Hematopoietic multipotent progenitor cell treated with erythropoietin and hydrocortisone succinate and interleukin-3 and kit ligand, for 8 days (in vitro differentiated cells): ENCODE results near the gene DCTN2.
A peak's percentile ranks its signal among the peaks of the same experiment; 100 is the strongest.

Source experiments
- DNase-seq: peaks from one replicate; pipeline ENCODE4 v3.0.0-alpha.2; 2015

Gene DCTN2

DNA sequence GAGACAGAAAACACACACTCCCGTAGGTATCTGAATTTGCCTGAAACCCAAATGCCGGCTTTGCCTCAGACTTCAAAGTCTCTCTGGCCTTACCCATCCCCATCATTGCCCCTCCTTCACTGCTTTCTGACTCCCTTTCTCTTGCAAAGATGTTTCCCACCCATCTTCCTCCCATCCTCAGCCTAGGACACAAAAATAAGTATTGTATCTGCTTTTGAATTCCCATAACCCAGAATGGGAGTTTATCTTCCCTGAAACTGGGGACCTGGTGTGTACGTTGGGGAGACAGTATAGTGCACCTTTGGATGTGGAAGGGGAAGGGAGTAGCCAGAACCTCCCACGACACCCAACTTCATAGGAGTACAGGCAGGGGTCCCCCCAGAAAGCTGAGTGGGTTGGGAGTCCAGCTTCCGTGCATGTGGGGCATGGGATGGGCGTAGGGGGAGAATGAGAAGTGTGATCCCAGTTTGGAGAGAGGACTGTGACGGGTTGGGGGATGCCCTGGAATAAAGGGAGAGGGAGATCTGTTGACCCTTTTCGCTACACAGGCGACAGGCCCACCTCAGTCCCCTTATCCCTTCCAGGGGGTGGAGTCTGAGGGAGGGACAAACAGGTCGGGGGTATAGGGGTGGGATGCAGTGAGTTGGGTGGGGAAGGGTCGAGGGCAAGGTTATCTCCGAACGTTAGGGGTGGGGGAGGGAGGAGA, 2.4 kb upstream of the DCTN2 start:
- no peak for DNase-seq

DNA sequence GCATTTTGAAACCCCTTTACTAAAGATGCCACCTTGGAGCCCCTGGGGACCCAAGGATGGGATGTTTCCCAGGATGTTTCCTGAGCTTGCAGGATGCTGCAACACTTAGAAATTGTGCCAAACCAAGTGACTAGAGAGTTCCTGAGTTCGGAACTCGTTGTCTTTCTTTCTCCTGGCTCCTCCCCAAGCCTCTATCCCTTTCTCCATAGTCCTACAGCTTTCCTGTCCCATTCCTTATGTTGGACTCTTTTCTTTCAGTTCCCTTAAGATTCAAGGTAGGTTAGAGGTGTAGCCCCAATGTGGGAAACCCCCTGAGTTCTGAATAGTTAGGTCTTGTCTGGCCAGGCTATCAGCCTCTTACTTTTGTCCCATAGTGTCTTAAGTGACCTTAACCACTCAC, 1.5 kb upstream of the DCTN2 start:
- no peak for DNase-seq

DNA sequence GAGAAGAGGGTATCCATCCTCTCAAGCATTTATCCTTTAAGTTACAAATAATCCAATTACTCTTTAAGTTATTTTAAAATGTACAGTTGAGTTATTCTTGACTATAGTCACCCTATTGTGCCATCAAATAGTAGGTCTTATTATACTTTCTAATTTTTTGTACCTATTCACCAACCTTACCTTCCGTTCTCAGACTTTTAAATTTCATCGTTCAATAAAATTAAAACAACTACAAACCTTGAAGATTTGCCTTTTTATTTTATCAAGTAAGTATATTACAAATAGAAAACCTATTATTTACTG, 972 bp upstream of the DCTN2 start:
- DNase-seq = no peak

DNA sequence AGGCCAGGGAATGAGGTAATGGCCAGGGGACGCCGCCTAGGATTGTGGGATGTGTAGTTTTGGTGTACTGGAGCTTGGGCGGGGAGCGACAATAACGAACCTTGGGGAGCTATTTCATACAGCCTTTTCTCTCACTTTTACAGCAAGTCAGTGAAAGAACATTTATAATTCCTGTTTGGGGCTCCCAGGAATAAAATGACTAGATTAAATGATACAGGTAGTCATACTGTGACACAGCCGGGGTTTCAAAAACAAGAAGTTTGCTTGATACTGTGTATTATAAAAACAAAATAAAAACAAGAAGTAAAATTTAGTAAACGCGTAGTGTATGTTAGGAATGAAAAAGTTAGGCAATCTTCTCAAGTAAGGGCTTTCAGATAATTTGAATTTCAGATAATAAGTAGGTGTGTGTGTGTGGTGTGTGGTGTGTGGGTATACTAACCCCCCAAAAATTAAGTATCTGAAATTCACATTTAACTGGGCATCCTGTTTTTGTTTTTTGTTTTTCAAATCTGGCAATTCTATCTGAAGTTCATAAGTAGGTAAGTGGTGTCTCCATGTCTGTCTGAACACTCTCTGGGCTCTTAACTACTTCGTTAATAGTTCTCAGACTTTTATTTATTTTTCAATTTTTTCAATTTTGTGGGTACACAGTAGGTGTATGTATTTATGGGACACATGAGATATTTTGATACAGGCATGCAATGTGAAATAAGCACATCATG, 458 bp upstream of the DCTN2 start:
- DNase-seq = no peak

DNA sequence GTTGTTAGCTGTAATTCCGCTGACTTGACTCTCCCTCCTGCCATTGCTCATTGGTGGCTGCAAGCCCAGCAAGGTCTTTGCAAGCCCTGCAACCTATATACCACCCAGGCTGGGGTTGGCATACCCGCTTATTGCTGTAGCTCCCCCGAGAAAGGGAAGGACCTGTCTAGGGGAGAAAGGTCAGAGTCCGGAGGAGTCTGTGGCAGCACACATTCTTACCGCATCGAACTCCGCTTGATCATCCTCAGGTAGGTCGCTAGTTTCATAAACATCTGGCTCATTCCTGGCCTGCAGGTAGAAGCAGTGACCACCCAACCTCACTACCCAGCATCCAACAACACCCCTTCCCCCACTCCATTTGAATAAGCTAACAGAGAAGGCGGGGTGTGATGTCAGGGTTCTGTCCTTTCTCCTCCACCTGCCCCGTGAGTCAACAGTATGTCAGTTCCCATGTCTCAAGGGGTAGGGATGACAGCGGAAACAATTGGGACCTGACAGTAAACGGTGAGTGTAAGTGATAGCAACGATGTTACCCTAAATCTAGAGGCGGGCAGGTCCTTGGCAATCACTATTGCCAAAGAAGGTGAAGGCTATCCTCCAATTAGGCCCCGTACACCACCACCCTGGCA, 1.1 kb downstream of the DCTN2 start:
- no peak for DNase-seq

DNA sequence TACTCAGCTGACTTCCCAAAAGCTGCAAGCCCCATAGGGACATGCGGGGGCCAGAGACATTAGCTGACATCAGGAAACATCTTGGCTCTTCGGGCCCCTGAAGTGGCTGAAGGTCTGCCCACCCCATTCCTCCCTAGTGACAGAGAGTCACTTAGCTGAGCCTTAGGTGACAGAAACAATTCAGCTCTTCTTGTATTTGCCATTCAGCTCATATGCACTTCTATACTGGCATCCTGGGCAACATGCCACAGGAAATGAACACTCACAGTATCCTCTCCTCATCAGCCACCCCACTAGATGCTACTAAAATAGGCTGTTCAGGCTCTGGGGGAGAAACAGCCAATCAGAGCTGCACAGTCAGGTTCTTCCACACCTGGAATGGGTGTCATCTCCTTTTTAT, 3.4 kb downstream of the DCTN2 start:
- DNase-seq = no peak

DNA sequence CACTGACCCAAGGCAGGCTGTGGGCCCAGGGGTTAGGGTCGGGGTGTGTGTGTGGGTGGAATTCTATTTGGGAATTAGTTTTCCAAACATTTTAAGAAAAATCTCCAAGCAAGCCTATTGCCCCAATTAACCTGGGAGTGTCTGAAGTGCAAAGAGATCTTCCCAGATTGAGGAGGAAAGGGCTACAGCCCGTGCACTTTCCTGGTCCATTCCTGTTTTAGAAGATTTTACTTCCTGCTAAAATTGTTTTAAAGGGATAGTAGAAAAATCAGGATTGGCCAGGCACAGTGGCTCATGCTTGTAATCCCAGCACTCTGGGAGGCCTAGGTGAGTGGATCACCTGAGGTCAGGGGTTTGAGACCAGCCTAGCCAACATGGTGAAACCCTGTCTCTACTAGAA, 5.3 kb downstream of the DCTN2 start:
- no peak for DNase-seq

DNA sequence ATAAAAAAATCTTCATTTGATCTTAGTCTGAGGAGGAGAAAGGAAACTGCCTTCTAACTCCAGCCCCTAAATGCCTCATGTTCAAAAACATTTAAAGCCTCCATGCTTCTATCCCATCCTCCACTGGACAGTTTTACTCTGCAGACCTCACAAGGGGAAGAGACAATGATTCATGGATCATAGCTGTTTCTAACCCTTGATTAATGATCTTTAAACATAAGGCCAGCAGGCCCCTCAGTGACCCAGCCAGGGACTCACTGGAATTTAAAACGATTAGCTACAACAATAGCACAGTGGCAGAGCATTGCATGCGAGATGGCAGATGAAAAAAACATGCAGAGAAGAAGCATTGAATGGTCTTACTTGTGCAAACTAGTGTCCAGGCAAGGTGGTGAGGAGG, 6.0 kb downstream of the DCTN2 start:
- DNase-seq = no peak

DNA sequence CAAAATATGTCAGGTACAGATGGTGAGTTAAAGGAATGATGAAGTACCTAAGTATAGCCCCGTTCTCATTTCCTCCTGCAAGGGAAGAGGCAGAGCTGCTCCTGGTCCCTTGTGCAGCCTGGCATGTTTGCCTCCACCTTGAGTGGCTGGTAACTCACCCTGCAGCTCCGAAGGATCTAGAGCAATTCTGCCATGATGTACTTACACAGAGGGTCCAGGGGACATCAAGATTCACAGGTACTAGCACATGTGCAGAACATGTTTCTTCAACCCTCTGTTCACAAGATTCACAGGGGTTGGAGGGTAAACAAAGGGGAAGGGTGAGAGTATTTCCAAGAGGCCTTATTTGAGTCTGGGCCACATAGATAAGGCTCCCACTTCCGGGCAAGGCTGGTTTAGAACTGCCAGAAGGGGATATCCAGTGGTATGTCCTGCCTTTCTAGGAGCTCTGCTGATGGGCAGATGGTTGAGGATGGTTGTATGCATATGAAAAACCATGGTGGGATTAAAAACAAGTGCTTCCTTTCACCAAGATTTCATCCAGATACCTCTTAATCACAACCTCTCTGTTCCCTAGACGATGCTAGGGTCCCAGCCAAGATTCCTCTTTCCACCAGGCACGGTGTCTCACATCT, 7.7 kb downstream of the DCTN2 start:
- DNase-seq = peak; percentile 96

DNA sequence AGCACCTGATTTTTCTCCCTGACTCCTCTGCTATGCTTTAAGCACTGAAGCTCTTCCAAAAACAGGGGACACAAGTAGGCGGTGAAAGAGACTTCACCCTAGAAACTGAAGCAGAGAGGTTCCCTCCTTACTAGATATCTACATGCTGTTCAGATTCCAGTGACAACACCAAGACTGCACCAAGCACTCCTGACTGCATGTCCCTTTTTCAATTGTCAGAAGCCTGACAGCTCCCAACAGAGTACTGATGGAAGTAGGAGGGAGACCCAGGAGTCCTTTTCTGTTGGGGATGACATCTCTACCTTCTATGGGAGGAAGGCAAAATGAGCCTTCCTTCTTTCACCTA, 10.4 kb downstream of the DCTN2 start:
- no peak for DNase-seq

DNA sequence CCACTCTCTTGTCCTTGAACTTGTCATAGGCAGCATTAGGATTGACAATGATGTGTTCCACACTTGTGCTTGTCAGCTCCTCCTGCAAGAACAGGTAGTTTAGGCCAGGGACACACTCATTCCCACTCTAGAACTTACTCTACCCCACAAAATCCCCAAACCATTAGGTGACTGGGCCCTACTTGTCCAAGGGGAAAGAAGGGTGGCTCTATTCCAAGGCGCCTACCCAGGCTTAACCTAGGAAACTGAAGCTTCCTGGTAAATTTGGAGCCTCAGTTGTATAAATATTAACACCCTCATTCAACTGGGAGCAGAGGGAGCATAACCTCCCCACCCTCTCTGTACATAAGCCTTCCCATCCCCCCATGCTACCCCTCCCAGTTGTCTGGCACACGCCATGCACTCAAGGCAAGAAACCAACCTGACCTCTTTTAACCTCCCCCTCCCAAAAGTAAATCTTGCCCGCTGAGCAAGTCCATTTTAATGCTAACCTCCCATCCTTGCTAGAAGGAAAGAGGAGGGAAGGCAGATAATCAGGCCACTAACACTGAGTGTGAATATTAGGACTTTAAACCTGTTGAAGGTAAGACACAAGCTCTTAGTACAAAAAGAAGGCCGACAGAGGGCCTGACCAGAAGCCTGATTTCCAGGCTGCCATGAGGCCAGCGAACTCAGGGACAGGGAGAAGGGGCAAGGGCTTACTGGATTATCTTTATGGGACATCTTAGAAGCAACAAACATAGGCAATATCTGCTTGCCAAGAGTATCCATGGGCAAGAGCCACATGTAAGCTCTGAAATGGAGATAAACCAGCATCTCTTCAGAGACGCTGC, 11.0 kb downstream of the DCTN2 start:
- no peak for DNase-seq

DNA sequence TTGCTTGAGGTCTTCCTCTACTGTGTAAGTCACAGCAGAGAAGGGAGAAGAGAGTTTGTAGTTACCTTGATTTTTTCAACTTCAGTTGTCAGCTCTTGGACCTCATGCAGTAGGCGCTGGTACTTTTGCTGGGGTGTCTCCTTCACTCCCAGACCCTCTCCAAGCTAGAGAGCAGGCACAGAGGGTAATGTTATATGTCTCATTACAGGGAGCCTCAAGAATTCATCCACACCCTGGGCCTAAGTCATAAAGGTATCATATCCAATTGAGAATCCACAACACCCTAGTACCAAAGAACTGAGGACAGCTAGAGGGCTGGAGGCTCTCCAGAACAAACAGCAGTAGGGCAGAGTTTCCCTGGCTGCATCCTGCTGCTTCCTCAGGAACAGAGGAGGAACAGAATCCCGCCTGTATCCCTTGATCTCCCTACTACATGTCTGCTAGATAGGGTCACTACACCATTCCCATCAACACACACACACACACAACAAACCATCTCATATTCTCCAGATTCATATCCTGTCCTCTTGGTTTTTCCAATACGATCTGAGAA, 11.9 kb downstream of the DCTN2 start:
- no peak for DNase-seq

DNA sequence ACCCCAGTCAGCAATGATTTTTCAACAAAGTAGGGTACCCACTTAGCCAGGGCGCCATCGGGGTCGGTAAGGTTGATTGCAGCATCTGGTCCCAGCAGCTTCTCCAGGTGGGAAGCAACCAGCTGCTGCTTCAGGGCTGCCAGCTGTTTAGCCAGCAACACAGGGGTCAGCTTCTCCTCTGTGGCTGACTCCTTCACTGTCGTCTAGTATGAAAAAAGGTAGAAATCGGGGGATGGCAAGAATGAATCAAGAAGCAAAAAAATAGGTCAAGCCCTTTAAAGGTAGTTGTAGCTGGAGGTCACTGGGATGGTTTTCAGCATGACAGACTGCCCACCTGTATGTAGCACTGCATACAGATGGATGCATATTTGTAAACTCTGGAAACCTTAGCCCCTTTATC, 12.7 kb downstream of the DCTN2 start:
- no peak for DNase-seq

DNA sequence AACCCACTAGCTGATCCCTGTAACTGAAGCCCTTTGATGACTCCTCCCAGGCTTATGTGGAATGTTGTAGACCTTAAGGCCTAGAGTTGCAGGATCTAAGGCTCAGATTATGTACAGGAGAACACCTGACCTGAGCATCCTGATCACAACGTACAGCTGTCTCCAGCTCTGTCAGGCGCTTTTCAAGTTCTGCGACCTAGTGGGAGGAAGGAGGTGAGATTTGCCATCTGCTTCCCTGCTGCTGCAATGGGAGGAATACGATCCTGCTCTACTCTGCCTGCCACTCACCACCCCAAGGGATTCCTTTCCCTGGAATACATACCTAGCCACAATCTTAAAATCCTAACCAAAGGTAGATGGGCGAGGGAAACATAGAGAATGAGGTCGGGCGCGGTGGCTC, 13.9 kb downstream of the DCTN2 start:
- no peak for DNase-seq

DNA sequence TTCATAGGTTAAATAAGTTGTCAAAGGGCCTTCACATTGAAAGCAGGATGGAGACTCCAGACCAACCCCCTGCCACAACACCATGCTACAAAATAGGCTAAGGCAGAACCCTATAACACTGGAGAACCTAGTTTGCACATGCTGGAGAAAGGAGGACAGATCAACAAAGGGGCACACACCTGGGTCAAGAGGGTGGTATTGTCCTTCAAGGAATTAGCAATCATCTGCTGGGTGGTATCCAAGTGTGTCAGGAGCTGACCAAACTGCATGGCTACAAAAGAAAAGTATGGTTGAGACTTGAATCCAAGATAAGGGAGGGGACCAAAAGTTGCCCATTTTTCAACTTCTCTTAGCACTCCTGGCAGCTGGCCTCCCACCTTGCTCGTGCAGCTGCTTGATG, 15.2 kb downstream of the DCTN2 start:
- DNase-seq = no peak

DNA sequence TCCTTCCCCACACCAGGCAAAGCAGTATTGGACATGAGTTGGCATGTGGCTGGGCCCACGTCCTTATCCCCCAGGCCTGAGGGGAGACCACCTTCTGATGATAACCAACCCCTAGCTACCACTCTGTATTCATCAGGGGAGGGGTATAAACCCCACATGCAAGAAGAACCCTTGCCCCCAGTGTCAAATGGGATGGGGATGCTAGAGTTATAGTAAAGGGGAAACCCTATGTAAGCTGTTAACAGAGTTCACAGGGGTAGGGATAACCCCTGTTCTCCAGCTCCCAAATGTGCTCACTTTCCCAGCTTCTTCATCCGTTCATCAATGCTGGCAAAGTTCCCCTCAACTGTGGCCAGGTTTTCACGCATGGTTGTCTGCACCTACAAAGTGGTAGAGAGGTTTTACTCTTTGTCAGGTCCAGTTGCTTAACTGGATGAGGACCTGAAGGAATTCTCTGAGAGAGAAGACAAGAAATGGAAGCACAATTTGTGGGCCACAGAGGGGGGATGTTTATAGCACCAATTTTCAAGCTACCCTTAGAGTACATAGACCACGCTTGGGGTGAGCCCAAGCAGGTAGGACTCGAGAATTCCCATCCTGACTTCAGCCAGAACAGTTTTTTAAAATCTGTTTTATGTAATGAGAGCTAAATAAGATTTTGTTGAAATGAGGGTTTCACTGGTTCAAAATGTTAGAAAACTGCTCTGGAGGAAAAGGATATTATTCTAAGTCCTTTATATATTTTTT, 16.4 kb downstream of the DCTN2 start:
- DNase-seq = no peak

DNA sequence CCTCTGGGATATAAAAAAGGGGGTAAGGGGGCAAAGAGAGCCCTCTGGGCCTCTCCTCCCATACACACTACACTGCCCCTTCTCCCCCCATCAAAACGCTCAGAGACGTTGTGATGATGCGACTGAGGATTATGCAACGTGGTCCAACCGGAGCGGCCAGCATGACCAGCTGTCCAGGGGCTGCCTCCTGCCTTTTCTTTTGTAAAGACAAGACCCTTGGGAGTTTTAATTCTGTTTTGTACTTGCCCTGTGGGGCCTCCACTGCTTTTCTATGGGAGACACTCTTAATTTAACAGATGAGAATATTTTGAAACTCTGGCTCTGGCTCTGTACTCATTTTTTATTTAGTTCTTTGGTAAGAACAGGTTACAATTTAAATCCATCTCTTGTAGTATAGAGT, 17.2 kb downstream of the DCTN2 start:
- DNase-seq = no peak

DNA sequence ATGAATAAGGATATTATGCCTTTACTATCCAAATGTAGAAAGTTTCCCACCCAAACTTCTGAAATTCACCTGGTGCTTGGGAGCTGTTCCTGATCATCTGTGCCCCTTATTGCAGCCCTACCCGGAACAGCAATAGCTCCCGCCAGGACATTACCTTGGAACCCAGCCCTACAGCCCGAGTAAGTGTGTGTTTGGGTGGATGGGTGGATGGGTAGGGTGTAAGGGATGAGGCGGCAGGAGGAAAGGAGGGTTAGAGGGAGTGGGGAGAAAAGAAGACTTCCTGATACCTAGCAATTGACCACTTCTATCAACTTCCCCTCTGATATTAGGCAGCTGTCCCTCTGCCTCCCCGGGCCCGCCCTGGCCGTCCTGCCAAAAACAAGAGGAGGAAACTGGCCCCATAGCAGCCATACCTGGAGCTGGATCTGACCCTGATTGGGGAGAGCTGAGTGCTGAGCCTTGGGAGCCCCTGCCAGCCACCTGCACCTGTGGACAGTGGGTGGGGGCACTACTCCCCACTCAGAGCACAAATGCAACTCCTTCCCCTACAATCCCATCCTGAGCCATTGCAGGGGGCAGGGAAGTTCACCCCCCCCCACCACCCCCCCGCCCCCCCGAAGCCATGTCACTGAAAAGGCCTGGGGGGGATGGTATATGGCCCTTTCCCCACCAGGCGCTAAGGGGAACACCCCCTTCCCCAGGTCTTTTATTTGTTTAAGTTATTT, 18.0 kb downstream of the DCTN2 start:
- DNase-seq = no peak

DNA sequence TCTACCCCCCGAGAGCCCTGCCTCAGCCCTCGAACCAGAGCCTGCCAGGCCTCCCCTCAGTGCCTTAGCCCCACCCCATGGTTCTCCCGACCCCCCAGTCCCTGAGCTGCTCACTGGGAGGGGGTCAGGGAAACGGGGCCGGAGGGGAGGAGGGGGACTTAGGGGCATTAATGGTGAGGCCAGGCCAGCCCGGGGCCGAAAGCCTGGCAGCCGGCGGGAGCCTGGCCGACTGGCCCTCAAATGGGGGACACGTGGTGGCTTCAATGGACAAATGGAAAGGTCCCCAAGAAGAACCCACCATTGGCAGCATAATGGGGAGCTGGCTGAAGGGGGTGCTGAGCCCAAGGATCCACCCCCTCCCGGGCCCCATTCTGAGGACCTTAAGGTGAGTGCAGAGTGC, 18.8 kb downstream of the DCTN2 start:
- DNase-seq = no peak

DNA sequence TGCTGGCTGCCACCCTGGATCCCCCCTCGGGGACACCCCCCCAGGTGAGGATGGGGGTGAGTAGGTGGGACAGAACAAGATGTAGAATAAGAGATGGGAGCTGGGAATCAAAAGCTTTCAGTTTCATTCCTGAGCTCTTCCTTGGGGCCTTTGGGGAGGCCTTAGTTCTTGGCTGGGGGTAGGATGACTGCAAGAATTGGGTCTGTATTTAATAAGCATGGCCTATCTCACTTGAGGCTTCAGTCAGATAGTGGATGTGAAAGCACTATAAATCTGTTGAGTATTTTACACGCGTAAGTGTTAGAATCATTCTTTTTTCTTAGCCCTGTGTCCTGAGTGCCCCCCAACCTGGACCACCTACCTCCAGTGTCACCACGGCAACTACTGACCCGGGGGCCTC, 19.8 kb downstream of the DCTN2 start:
- DNase-seq = no peak

DNA sequence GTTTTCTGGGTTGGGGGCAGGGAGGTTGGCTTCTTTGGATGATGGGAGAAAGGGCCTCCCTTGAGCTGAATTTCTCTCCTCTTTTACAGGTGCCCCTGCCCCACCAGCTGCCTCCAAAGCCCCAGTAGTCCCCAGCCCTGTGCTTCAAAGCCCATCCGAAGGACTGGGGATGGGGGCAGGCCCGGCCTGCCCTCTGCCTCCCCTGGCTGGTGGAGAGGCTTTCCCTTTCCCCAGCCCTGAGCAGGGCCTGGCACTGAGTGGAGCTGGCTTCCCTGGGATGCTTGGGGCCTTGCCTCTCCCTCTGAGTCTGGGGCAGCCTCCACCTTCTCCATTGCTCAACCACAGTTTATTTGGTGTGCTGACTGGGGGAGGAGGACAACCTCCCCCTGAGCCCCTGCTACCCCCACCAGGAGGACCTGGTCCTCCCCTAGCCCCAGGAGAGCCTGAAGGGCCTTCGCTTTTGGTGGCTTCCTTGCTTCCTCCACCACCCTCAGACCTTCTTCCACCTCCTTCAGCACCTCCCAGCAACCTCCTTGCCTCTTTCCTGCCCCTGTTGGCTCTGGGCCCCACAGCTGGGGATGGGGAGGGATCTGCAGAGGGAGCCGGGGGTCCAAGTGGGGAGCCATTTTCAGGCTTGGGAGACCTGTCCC, 20.4 kb downstream of the DCTN2 start:
- no peak for DNase-seq
